ENCODE data around the gene TSSC4.

Gene TSSC4

DNA sequence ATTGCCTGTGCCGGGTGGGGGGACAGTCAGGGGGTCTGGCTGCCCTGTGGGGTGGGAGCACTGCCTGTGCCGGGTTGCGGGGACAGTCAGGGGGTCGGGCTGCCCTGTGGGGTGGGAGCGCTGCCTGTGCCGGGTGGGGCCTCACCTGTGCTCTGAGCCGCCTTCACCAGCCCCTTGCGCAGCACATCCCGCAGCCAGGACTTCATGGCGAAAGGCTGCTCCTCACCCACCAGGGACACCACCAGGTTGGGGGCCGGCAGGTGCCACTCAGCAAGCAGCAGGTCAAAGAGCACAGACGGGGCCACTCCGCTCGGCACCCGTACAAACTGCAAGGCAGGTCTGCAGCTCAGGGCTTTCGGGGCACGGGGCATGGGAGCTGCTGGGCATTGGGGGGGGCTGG is 21.4 kb downstream of the TSSC4 start:
- no peak for ATAC-seq (ENCODE audit: low read depth)
- TF ChIP-seq, protein P1, sequence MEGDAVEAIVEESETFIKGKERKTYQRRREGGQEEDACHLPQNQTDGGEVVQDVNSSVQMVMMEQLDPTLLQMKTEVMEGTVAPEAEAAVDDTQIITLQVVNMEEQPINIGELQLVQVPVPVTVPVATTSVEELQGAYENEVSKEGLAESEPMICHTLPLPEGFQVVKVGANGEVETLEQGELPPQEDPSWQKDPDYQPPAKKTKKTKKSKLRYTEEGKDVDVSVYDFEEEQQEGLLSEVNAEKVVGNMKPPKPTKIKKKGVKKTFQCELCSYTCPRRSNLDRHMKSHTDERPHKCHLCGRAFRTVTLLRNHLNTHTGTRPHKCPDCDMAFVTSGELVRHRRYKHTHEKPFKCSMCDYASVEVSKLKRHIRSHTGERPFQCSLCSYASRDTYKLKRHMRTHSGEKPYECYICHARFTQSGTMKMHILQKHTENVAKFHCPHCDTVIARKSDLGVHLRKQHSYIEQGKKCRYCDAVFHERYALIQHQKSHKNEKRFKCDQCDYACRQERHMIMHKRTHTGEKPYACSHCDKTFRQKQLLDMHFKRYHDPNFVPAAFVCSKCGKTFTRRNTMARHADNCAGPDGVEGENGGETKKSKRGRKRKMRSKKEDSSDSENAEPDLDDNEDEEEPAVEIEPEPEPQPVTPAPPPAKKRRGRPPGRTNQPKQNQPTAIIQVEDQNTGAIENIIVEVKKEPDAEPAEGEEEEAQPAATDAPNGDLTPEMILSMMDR (IDR thresholded peaks at IDR 0.05; ENCODE audit: poor library complexity, severe bottlenecking), result no peak
- DNase-seq (ENCODE audit: low spot score), result no peak
- Histone ChIP-seq H3K36me3 (ENCODE audit: low read depth) (no peaks in the 10 kb centered on the region), H3K27ac (ENCODE audit: poor library complexity, severe bottlenecking) (no peak overlapping the region), H3K4me1 (ENCODE audit: insufficient read depth, poor library complexity, severe bottlenecking) (no peaks in the 10 kb centered on the region), H3K4me3 (ENCODE audit: severe bottlenecking) (no peak overlapping the region), H3K27me3 (ENCODE audit: insufficient read depth, poor library complexity, severe bottlenecking) (no peaks in the 10 kb centered on the region), H3K9me3 (ENCODE audit: severe bottlenecking) (no peaks in the 10 kb centered on the region)

DNA sequence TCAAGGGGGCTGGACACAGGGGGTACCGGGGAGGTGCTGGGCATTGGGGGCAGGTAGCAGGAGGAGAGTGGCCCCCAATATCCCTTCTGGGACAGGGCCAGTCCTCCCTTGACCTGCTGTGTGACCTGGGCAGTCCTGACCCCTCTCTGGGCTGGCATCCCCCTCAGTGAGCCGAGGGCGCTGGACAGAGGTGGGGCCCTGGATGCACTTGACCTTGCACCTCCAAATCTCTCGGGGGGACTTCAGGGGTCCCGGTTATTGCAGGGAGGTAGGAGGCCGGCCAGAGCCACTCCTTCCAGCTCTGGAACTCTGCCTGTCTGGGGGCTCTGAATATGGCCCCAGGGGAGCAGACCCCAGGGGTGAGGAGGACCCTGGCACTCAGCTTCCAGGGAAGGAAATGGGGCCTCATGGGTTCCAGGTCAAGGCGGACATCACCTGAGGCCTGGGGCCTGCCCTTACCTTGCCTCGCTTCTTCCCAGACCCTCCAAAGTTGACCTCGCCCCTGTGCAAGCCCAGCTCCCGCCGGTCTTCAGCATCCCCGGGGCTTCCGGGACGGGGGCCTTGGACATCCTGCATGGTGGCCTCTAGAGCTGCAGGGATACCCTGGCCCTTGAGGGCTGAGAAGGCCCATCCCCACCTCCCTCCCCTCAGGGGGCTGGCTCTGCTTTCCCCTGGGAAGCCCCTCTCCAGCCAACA is 22.1 kb downstream of the TSSC4 start:
- no peak for DNase-seq (ENCODE audit: low spot score)
- TF ChIP-seq, protein P1 (IDR thresholded peaks at IDR 0.05; ENCODE audit: poor library complexity, severe bottlenecking), result no peak
- ATAC-seq (ENCODE audit: low read depth), result no peak
- no peaks in the 10 kb centered on the region for H3K4me1 ChIP-seq (ENCODE audit: insufficient read depth, poor library complexity, severe bottlenecking)
- H3K9me3 ChIP-seq (ENCODE audit: severe bottlenecking), result no peaks in the 10 kb centered on the region
- no peaks in the 10 kb centered on the region for H3K36me3 ChIP-seq (ENCODE audit: low read depth)
- H3K4me3 ChIP-seq (ENCODE audit: severe bottlenecking), result no peak overlapping the region
- H3K27me3 ChIP-seq (ENCODE audit: insufficient read depth, poor library complexity, severe bottlenecking), result no peaks in the 10 kb centered on the region
- no peak overlapping the region for H3K27ac ChIP-seq (ENCODE audit: poor library complexity, severe bottlenecking)

GRCh38 chr11:2423157-2424025 is 22.8 kb downstream of the TSSC4 start:
- TF ChIP-seq, protein P1 (IDR thresholded peaks at IDR 0.05; ENCODE audit: poor library complexity, severe bottlenecking), result no peak
- Histone ChIP-seq H3K36me3 (ENCODE audit: low read depth) (no peaks in the 10 kb centered on the region), H3K27ac (ENCODE audit: poor library complexity, severe bottlenecking) (no peak overlapping the region), H3K4me3 (ENCODE audit: severe bottlenecking) (no peak overlapping the region), H3K9me3 (ENCODE audit: severe bottlenecking) (no peaks in the 10 kb centered on the region), H3K4me1 (ENCODE audit: insufficient read depth, poor library complexity, severe bottlenecking) (no peaks in the 10 kb centered on the region), H3K27me3 (ENCODE audit: insufficient read depth, poor library complexity, severe bottlenecking) (no peaks in the 10 kb centered on the region)
- ATAC-seq (ENCODE audit: low read depth) (no peak), DNase-seq (ENCODE audit: low spot score) (no peak)

DNA sequence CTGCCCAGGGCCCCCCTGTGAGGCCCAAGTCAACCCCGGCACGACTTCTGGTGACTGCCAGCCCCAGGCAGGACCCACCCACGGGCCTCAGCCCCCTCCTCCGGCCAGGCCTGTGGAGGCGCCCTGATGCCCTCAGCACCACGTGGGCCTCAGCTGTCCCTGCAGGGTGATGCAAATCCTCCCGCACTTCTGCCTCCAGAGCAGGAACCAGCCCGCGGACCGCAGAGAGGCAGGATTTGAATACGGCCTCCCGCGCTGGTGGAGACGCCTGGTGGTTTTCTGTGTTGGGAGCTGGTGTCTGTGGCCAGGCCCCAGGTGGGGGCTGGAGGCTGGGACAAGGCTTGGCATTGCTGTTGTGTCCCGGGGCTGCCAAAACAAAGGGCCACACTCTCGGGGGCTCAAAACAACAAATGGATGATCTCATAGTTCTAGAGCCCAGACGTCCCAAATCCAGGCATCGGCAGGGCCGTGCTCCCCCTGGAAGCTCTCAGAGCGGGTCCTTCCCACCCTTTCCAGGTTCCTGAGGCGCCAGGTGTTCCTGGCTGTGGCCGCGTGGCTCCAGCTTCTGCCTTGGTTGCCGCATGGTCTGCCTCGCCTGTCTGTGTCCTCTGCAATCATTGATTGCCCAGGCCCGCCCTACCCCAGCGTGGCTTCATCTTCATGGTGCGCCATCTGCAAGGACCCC is 24.4 kb downstream of the TSSC4 start:
- DNase-seq (ENCODE audit: low spot score) (no peak), ATAC-seq (ENCODE audit: low read depth) (no peak)
- no peaks in the 10 kb centered on the region for H3K4me1 ChIP-seq (ENCODE audit: insufficient read depth, poor library complexity, severe bottlenecking)
- TF ChIP-seq, protein P1 (IDR thresholded peaks at IDR 0.05; ENCODE audit: poor library complexity, severe bottlenecking), result no peak
- no peak overlapping the region for H3K4me3 ChIP-seq (ENCODE audit: severe bottlenecking)
- no peaks in the 10 kb centered on the region for H3K36me3 ChIP-seq (ENCODE audit: low read depth)
- H3K27me3 ChIP-seq (ENCODE audit: insufficient read depth, poor library complexity, severe bottlenecking), result no peaks in the 10 kb centered on the region
- H3K27ac ChIP-seq (ENCODE audit: poor library complexity, severe bottlenecking), result no peak overlapping the region
- H3K9me3 ChIP-seq (ENCODE audit: severe bottlenecking), result no peaks in the 10 kb centered on the region

Data from RWPE2 (cell line).